GM21723 (cell line): ENCODE measurements around the gene BLTP2.
"Not testable (repeated sequence)": the region's sequence is repeated elsewhere in the genome, so short reads cannot be mapped to it uniquely, and the experiment has no call there.

Experiments used
- ATAC-seq: cut with Tn5 transposase; IDR thresholded peaks from one replicate; pipeline ENCODE4 v1.9.1; 2021; ENCODE audit warnings: mild to moderate bottlenecking, moderate library complexity; ENCODE audit not compliant: unreplicated experiment

Gene BLTP2

GRCh38 chr17:28648698-28649097 lies 3.7 kb upstream of the BLTP2 start:
- ATAC-seq: no peak

- no peak for ATAC-seq
Observed at GRCh38 chr17:28646039-28646754, 1.2 kb upstream of the BLTP2 start.

- ATAC-seq: peak; percentile 2
Observed at GRCh38 chr17:28645576-28645939, 600 bp upstream of the BLTP2 start.

GRCh38 chr17:28643983-28644786 lies 773 bp downstream of the BLTP2 start:
- ATAC-seq: peak; percentile 14

- no peak for ATAC-seq
Observed at GRCh38 chr17:28641579-28641978, 3.4 kb downstream of the BLTP2 start.

- ATAC-seq: no peak
Observed at GRCh38 chr17:28635506-28635905, 9.5 kb downstream of the BLTP2 start.

GRCh38 chr17:28634206-28634865 lies 10.6 kb downstream of the BLTP2 start:
- ATAC-seq: no peak

GRCh38 chr17:28626818-28627217 lies 18.1 kb downstream of the BLTP2 start:
- no peak for ATAC-seq

GRCh38 chr17:28624148-28624547 lies 20.8 kb downstream of the BLTP2 start:
- ATAC-seq: no peak

GRCh38 chr17:28623696-28624095 lies 21.3 kb downstream of the BLTP2 start:
- ATAC-seq: no peak

GRCh38 chr17:28622186-28622585 lies 22.8 kb downstream of the BLTP2 start:
- no peak for ATAC-seq

GRCh38 chr17:28620010-28620409 lies 24.9 kb downstream of the BLTP2 start:
- no peak for ATAC-seq

- ATAC-seq: no peak
Observed at GRCh38 chr17:28618464-28618863, 26.5 kb downstream of the BLTP2 start.

- ATAC-seq: no peak
Observed at GRCh38 chr17:28616281-28616680, 28.7 kb downstream of the BLTP2 start.

GRCh38 chr17:28615260-28615940 lies 29.6 kb downstream of the BLTP2 start:
- no peak for ATAC-seq

GRCh38 chr17:28613931-28614381 lies 31.0 kb downstream of the BLTP2 start, which contains the start of gene RSKR:
Gene RSKR (minus strand): TSS chr17:28614185. CDS start chr17:28614161, 24 bp downstream.
- ATAC-seq: no peak

- ATAC-seq: no peak
Observed at GRCh38 chr17:28612936-28613872, 31.8 kb downstream of the BLTP2 start.

GRCh38 chr17:28612531-28612930 lies 32.4 kb downstream of the BLTP2 start:
- no peak for ATAC-seq

- ATAC-seq: no peak
Observed at GRCh38 chr17:28610376-28610775, 34.6 kb downstream of the BLTP2 start.

- not testable (repeated sequence) for ATAC-seq
Observed at GRCh38 chr17:28604031-28604430, 40.9 kb downstream of the BLTP2 start.
